GM12865 (cell line): Measurements from ENCODE around the gene SUSD1.

Source experiments
- DNase-seq: peaks from one replicate; pipeline ENCODE4 v3.0.0; 2010; ENCODE audit warnings: low read depth
- H3K4me3 ChIP-seq: 2 replicates; pipeline ENCODE4 v1.5.1; 2011; ENCODE audit warnings: mild to moderate bottlenecking, low read depth, low read length, control low read depth
- TF ChIP-seq, protein P1 (sequence below): IDR thresholded peaks from 2 replicates; pipeline ENCODE4 v1.5.1; 2011; ENCODE audit warnings: low read length, control low read depth, low read depth, inconsistent platforms; ENCODE audit not compliant: insufficient read depth; ENCODE audit errors: missing control alignments

The SUSD1 gene

DNA sequence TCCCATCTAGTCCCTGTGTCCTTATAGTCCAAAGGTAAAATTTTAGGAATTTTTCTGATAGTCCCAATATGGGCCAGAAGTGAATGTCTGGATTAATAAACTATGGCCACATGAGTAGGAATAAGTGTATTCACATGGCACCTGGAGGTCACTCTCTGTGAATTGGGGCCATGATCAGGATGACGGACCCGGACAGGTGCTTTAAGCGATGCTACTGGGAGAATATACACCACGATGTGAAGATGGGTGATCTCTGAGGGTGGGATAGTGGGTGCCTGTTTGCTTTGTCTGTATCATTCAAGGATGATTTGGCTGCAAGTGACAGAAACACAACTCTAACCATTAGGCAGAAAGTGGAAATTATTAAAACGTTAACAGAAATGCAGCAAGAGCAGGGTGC lies 177.3 kb downstream of the SUSD1 start:
- no peak for DNase-seq
- no peak overlapping the region for H3K4me3 ChIP-seq
- TF ChIP-seq, protein P1, sequence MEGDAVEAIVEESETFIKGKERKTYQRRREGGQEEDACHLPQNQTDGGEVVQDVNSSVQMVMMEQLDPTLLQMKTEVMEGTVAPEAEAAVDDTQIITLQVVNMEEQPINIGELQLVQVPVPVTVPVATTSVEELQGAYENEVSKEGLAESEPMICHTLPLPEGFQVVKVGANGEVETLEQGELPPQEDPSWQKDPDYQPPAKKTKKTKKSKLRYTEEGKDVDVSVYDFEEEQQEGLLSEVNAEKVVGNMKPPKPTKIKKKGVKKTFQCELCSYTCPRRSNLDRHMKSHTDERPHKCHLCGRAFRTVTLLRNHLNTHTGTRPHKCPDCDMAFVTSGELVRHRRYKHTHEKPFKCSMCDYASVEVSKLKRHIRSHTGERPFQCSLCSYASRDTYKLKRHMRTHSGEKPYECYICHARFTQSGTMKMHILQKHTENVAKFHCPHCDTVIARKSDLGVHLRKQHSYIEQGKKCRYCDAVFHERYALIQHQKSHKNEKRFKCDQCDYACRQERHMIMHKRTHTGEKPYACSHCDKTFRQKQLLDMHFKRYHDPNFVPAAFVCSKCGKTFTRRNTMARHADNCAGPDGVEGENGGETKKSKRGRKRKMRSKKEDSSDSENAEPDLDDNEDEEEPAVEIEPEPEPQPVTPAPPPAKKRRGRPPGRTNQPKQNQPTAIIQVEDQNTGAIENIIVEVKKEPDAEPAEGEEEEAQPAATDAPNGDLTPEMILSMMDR, result no peak

DNA sequence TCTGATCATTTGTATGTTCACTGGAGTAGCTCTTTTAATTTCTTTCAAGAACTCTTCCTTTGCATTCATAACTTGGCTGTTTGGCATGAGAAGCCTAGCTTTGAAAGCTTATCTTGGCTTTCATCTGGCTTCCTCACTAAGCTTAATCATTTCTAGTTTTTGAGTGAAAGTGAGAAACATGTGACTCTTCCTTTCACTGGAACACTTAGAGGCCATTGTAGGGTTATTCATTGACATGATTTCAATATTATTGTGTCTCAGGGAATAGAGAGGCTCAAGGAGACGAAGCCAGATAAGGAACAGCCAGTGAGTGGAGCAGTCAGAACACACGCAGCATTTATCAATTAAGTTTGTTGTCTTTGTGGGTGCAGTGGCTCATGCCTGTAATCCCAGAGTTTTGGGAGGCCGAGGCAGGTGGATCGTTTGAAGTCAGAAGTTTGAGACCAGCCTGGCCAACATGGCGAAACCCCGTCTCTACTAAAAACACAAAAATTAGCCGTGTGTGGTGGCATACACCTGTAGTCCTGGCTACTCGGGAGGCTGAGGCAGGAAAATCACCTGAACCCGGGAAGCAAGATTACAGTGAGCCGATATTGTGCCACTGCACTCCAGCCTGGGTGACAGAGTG lies 180.2 kb downstream of the SUSD1 start:
- TF ChIP-seq, protein P1, result no peak
- H3K4me3 ChIP-seq, result no peak overlapping the region
- peak; percentile 79 for DNase-seq

DNA sequence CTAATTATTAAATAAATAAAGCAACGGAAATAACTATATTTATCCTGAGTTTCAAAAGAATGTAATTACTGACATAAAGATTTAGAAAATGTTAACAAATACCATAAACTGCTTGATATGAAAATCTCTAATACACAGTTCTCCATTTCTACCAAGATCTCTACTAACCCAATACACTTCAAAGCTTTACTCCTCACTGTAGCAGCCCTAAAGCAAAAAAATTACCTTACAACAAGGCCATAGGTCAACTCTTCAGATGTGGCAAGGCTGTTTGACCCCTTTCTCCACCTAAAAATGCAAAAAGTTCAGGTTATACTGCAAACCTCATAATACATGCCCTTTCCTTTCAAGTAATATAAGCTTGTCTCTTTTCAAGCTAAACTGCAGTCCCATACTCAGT lies 181.8 kb downstream of the SUSD1 start:
- TF ChIP-seq, protein P1, result no peak
- H3K4me3 ChIP-seq, result peak overlapping the region; percentile 7; the same call in 1 of the 2 replicates
- DNase-seq, result no peak

DNA sequence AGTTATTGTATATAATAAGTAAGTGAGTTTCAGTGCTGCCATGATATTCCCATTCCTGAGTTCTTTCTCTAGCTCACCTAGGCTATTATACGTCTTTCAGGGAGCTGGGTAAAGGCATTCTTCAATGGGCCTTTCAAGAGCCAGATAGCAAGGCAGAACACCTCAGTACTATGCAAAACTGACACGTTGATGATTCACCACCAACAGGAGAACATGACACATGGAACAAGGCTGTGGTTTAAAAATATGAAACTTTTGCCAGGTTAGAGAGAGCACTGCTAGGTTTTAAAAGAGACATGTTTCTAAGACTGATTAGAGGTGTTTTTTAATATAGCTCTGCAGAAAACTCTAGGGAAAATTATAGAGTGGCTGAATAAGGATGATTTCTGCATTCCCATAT lies 182.6 kb downstream of the SUSD1 start:
- TF ChIP-seq, protein P1, result no peak
- H3K4me3 ChIP-seq, result no peak overlapping the region
- DNase-seq, result peak; percentile 81

DNA sequence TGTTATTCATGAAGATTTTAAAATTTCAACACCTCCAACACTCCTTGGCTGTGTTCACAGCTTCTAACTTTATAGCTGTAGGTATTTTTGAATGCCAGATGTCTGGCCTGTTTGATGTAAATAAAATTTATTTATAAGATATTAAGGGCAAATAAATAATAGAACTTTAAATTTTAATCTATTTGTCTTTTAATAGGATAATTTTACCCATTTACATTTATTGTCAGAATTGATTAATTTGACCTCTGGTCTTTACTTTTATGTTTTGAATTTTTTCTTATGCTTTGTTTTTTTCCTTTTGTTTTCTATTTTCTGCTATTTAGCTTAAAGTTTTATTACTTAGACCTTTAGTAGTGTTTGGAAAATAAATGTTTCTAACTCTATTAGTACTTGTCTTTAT lies 183.9 kb downstream of the SUSD1 start:
- no peak overlapping the region for H3K4me3 ChIP-seq
- TF ChIP-seq, protein P1, result no peak
- no peak for DNase-seq
